ENCODE measurements around the gene PRDX3.

PRDX3 gene

GRCh38 chr10:119119400-119119799 lies 59.2 kb downstream of the PRDX3 start:
- no peak for FAIRE-seq

- FAIRE-seq: no peak
These were observed 60.4 kb downstream of the PRDX3 start for GRCh38 chr10:119118231-119118630.
